Endothelial cell of umbilical vein (primary cell): ENCODE data around the gene VDAC2. TPM values are rescaled to one million over a fixed set of nuclear protein-coding genes. Genes with fewer than 3 reads are reported as not detected.

Experiments used
- BruUV-seq: library from RNA; stranded (reverse); fragments of 400-500 nt; replicated peaks from 2 replicates; lab custom pipeline; 2021; lab: Mats Ljungman, UMichigan
- CTCF ChIA-PET: fragments of 300-600, 350-600 bp; sonication (Branson Sonifier 250); formaldehyde crosslinking; loops from one replicate; lab custom pipeline; 2021; ENCODE audit warnings: antibody characterized with exemption, inconsistent platforms; lab: Charles Lee
- POLR2A ChIA-PET: fragments of 300-600, 350-600 bp; sonication (Branson Sonifier 250); formaldehyde crosslinking; loops from one replicate; lab custom pipeline; 2021; ENCODE audit warnings: antibody characterized with exemption, inconsistent platforms; lab: Charles Lee
- DNase-seq: peaks from one replicate; pipeline ENCODE4 v3.0.0-alpha.2; 2011; ENCODE audit warnings: low read depth, low spot score
- FAIRE-seq: peaks from 2 replicates; lab custom pipeline; 2011; peaks lifted over from hg19 to GRCh38; lab: Jason Lieb, UNC
- H2AFZ ChIP-seq: 2 replicates; pipeline ENCODE4 v1.6.0; 2012; ENCODE audit warnings: low read depth, low read length, control low read depth, inconsistent platforms
- H3K27ac ChIP-seq: 2 replicates; pipeline ENCODE4 v1.5.1; 2011; ENCODE audit warnings: low read depth, mild to moderate bottlenecking, control low read depth, low read length, moderate library complexity; ENCODE audit not compliant: insufficient read depth
- H3K27me3 ChIP-seq, 2 experiments: 2 replicates each; pipeline versions ENCODE4 v1.6.0 to v1.6.1; 2011; ENCODE audit warnings: low read length in 2 of 2, mixed read lengths in 1 of 2; ENCODE audit not compliant: control insufficient read depth in 2 of 2, insufficient read depth in 2 of 2
- H3K36me3 ChIP-seq, 2 experiments: 2 replicates in 1 of 2; 3 replicates in 1 of 2; pipeline ENCODE4 v1.5.1; 2011; ENCODE audit warnings: low read length in 2 of 2, mild to moderate bottlenecking in 1 of 2, moderate library complexity in 1 of 2; ENCODE audit not compliant: control insufficient read depth in 2 of 2, insufficient read depth in 2 of 2; ENCODE audit errors: extremely low read depth in 1 of 2
- H3K4me1 ChIP-seq: 3 replicates; pipeline ENCODE4 v1.5.1; 2011; ENCODE audit warnings: mild to moderate bottlenecking, low read length; ENCODE audit not compliant: control insufficient read depth, insufficient read depth; ENCODE audit errors: extremely low read depth
- H3K4me2 ChIP-seq: 2 replicates; pipeline ENCODE4 v1.6.1; 2011; ENCODE audit warnings: low read length, control low read depth, mixed read lengths; ENCODE audit not compliant: insufficient read depth
- H3K4me3 ChIP-seq, 3 experiments: fragments of 200-600 bp in 1 of 3; sonication (generic), shearing (Covaris generic) in 1 of 3; replicated peaks in 1 of 3; 2 replicates each; pipeline ENCODE4 v1.5.1; 2011 to 2016; ENCODE audit warnings: control low read depth in 3 of 3, low read length in 3 of 3, mild to moderate bottlenecking in 2 of 3, inconsistent platforms in 1 of 3, low read depth in 1 of 3, moderate library complexity in 1 of 3; ENCODE audit not compliant: insufficient read depth in 1 of 3
- H3K79me2 ChIP-seq: 2 replicates; pipeline ENCODE4 v1.6.0; 2012; ENCODE audit warnings: low read length, inconsistent platforms; ENCODE audit not compliant: control insufficient read depth, insufficient read depth
- H3K9ac ChIP-seq: replicated peaks from 2 replicates; pipeline ENCODE3; 2011; ENCODE audit warnings: low read length, control low read depth; ENCODE audit not compliant: insufficient read depth; ENCODE audit errors: extremely low read depth
- H3K9me1 ChIP-seq: replicated peaks from 3 replicates; pipeline ENCODE4 v1.6.0; 2011; ENCODE audit warnings: mild to moderate bottlenecking, low read length; ENCODE audit not compliant: control insufficient read depth, insufficient read depth; ENCODE audit errors: extremely low read depth
- H3K9me3 ChIP-seq: replicated peaks from 2 replicates; pipeline ENCODE4 v1.5.1; 2012; ENCODE audit warnings: low read length, inconsistent platforms; ENCODE audit not compliant: control insufficient read depth, insufficient read depth
- H4K20me1 ChIP-seq: replicated peaks from 2 replicates; pipeline ENCODE3; 2011; ENCODE audit warnings: mild to moderate bottlenecking, low read length; ENCODE audit not compliant: control insufficient read depth, insufficient read depth; ENCODE audit errors: extremely low read depth
- CTCF ChIP-seq, 2 donors: IDR thresholded peaks; 1 replicate in 1 of 2; 2 replicates in 1 of 2; pipeline ENCODE4 v1.5.1; 2011; ENCODE audit warnings: low read length in 2 of 2, mild to moderate bottlenecking in 2 of 2, moderate library complexity in 2 of 2, control low read depth in 1 of 2, inconsistent platforms in 1 of 2, low read depth in 1 of 2; ENCODE audit not compliant: insufficient read depth in 1 of 2; ENCODE audit errors: extremely low read depth in 1 of 2
- EZH2 ChIP-seq: IDR thresholded peaks from 2 replicates; pipeline ENCODE4 v1.6.1; 2012; ENCODE audit warnings: borderline replicate concordance, low read depth, mild to moderate bottlenecking, moderate library complexity, low read length, inconsistent platforms; ENCODE audit not compliant: severe bottlenecking
- FOS ChIP-seq: IDR thresholded peaks from 2 replicates; pipeline ENCODE4 v1.6.1; 2011; ENCODE audit warnings: mild to moderate bottlenecking, low read length, moderate library complexity, borderline replicate concordance; ENCODE audit not compliant: insufficient read depth
- GATA2 ChIP-seq: IDR thresholded peaks from 2 replicates; pipeline ENCODE4 v1.7.0; 2011; ENCODE audit warnings: low read depth, mild to moderate bottlenecking, moderate library complexity, mixed read lengths, low read length; ENCODE audit not compliant: insufficient read length, insufficient read depth
- JUN ChIP-seq: IDR thresholded peaks from 2 replicates; pipeline ENCODE4 v1.6.1; 2011; ENCODE audit warnings: borderline replicate concordance, low read depth; ENCODE audit not compliant: insufficient read length, insufficient read depth
- MYC ChIP-seq: IDR thresholded peaks from one replicate; pipeline ENCODE4 v1.6.1; 2011; ENCODE audit warnings: mild to moderate bottlenecking, low read depth, low read length
- POLR2A ChIP-seq: IDR thresholded peaks from 2 replicates; pipeline ENCODE4 v1.6.1; 2012; ENCODE audit warnings: low read depth, mild to moderate bottlenecking, control low read depth, low read length
- POLR2AphosphoS5 ChIP-seq: IDR thresholded peaks from 2 replicates; pipeline ENCODE4 v1.6.1; 2012; ENCODE audit warnings: low read depth, mild to moderate bottlenecking, control low read depth, low read length, moderate library complexity; ENCODE audit not compliant: insufficient read depth
- dilution Hi-C: fragments of 300-500 bp; cut with MboI; formaldehyde crosslinking; loops from one replicate; pipeline ENCODE4 v1.15.0; 2019; ENCODE audit warnings: low sequenced_read_pairs; ENCODE audit not compliant: extremely low pct_ligation_motif_present
- intact Hi-C: fragments of 100-400 bp; cut with micrococcal nuclease; formaldehyde crosslinking; loops from one replicate; pipeline ENCODE4 v1.10.0; 2022
- polyA plus RNA-seq, 4 experiments: library from polyadenylated mRNA; depleted of rRNA in 3 of 4; stranded (reverse) in 3 of 4; unstranded in 1 of 4; fragments of >200 nt; gene quantifications; 2 replicates each; pipeline versions ENCODE4 v1.2.1 to v1.2.3, GENCODE V29; 2011 to 2012; ENCODE audit warnings: missing spikeins in 1 of 4
- total RNA-seq: library from RNA; stranded (reverse); gene quantifications from 2 replicates; pipeline ENCODE4 v1.2.3, GENCODE V29; 2021
- TF ChIP-seq, protein P1 (sequence below): IDR thresholded peaks from 2 replicates; pipeline ENCODE4 v1.6.1; 2011; ENCODE audit not compliant: insufficient read depth, insufficient read length

VDAC2 gene
- total and polyA plus RNA-seq, 2 donors (not counting 3 experiments of a cell fraction or from before 2014, with no cell fraction given): 89.3 to 222 TPM

DNA sequence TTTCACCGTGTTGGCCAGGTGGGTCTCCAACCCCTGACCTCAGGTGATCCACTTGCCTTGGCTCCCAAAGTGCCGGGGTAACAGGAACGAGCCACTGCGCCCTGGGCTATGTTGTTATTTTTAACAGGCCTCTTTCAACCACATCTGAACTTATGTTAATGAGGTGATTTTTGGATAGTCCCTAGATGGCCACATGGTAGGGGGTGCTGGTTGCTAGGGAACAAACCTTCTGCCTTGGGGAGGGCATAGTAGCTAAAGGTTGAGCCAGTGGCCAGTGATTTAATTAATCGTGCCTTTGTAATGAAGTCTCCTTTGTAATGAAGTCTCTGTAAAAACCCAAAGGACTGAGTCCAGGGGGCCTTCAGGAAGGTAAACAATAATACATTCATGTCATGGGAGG is 16.1 kb downstream of the VDAC2 start:
- ChIA-PET CTCF (interaction anchor here (3.8 kb wide), 1 partner anchor 39 kb away, joined by 22 read pairs; no protein-coding TSS in a partner anchor), POLR2A (interaction anchor here (1.2 kb wide), 1 partner anchor 16 kb away, joined by 6 read pairs; the partner anchor contains the start of gene VDAC2)
- no peaks in the 10 kb centered on the region for H4K20me1 ChIP-seq
- no peak overlapping the region for H3K9ac ChIP-seq
- H3K9me3 ChIP-seq: no peaks in the 10 kb centered on the region
- H2AFZ ChIP-seq: no peak overlapping the region
- peaks cover 59% of the 10 kb centered on the region for H3K4me1 ChIP-seq
- H3K9me1 ChIP-seq: no peaks in the 10 kb centered on the region
- H3K27ac ChIP-seq: peak overlapping the region; percentile 93
- no peak for TF ChIP-seq EZH2
- TF ChIP-seq MYC: no peak
- TF ChIP-seq POLR2A: no peak
- TF ChIP-seq POLR2AphosphoS5: no peak
- no peak for TF ChIP-seq FOS
- no peak for TF ChIP-seq JUN
- TF ChIP-seq GATA2: no peak
- TF ChIP-seq, protein P1, sequence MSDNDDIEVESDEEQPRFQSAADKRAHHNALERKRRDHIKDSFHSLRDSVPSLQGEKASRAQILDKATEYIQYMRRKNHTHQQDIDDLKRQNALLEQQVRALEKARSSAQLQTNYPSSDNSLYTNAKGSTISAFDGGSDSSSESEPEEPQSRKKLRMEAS: no peak
- no peak for TF ChIP-seq CTCF (IDR thresholded peaks at IDR 0.05; ENCODE audit: extremely low read depth in 1 of 2, insufficient read depth in 1 of 2, low read depth in 1 of 2, low read length in 2 of 2)
- no peaks in the 10 kb centered on the region for H3K27me3 ChIP-seq
- H3K79me2 ChIP-seq: peaks cover 60% of the 10 kb centered on the region
- no peak overlapping the region for H3K4me2 ChIP-seq
- dilution Hi-C loops (no loop called here), intact Hi-C loops (loop anchor here (5.0 kb wide), 2 partner anchors 99 to 399 kb away; partner anchors contain the start of gene KAT6B)
- FAIRE-seq: no peak
- H3K4me3 ChIP-seq: no peak overlapping the region
- peaks cover 19 to 21% of the 10 kb centered on the region in 2 experiments for H3K36me3 ChIP-seq
- no TSS peak for BruUV-seq
- DNase-seq: no peak
